Ectodermal cell (in vitro differentiated cells): ENCODE results near the gene LAMA2.

Experiments used
- H3K27ac ChIP-seq: 2 replicates; pipeline ENCODE4 v1.7.0; 2013; ENCODE audit warnings: mild to moderate bottlenecking, low read depth, low read length; ENCODE audit not compliant: insufficient read depth, poor library complexity, severe bottlenecking
- H3K27me3 ChIP-seq: 2 replicates; pipeline ENCODE4 v1.7.0; 2013; ENCODE audit warnings: mild to moderate bottlenecking, low read length; ENCODE audit not compliant: insufficient read depth, control insufficient read depth, poor library complexity, severe bottlenecking
- H3K36me3 ChIP-seq: one replicate; pipeline ENCODE4 v1.7.0; 2013; ENCODE audit warnings: low read length; ENCODE audit not compliant: control insufficient read depth, insufficient read depth
- H3K4me1 ChIP-seq: one replicate; pipeline ENCODE4 v1.7.0; 2013; ENCODE audit warnings: low read length; ENCODE audit not compliant: control insufficient read depth, insufficient read depth
- H3K4me3 ChIP-seq: 2 replicates; pipeline ENCODE4 v1.7.0; 2013; ENCODE audit warnings: low read depth, low read length, control low read depth; ENCODE audit not compliant: insufficient read depth
- H3K9me3 ChIP-seq: 2 replicates; pipeline ENCODE4 v1.7.0; 2013; ENCODE audit warnings: mild to moderate bottlenecking, low read length, moderate library complexity; ENCODE audit not compliant: control insufficient read depth
- WGBS, 2 experiments: methylation state at CpG; one replicate each; pipeline ENCODE4 v1.1.7; 2013; ENCODE audit warnings: missing lambda C conversion rate in 2 of 2; 5-methylcytosine and 5-hydroxymethylcytosine counted together

LAMA2 gene

GRCh38 chr6:129356129-129356528, 473.2 kb downstream of the LAMA2 start:
- Histone ChIP-seq H3K27ac (no peak overlapping the region), H3K9me3 (no peaks in the 10 kb centered on the region), H3K27me3 (no peaks in the 10 kb centered on the region), H3K36me3 (no peaks in the 10 kb centered on the region), H3K4me3 (no peak overlapping the region), H3K4me1 (no peaks in the 10 kb centered on the region)
- WGBS, 2 experiments = 54 to 65% methylated on average over 1 to 2 of the region's 2 CpGs

- H3K27ac ChIP-seq = no peak overlapping the region
- 67 to 100% methylated on average over 1 of the region's 2 CpGs for WGBS, 2 experiments
These were observed 477.1 kb downstream of the LAMA2 start for GRCh38 chr6:129359811-129360681.

GRCh38 chr6:129360682-129360955, 477.7 kb downstream of the LAMA2 start:
- H3K36me3 ChIP-seq = no peaks in the 10 kb centered on the region
- H3K4me1 ChIP-seq = no peaks in the 10 kb centered on the region
- 92 to 96% methylated on average over 2 of the region's 2 CpGs for WGBS, 2 experiments
- H3K4me3 ChIP-seq = no peak overlapping the region
- H3K27me3 ChIP-seq = no peaks in the 10 kb centered on the region
- no peak overlapping the region for H3K27ac ChIP-seq
- H3K9me3 ChIP-seq = no peaks in the 10 kb centered on the region

More at GRCh38 chr6:129359811-129360681, 477.1 kb downstream of the LAMA2 start:
- Histone ChIP-seq H3K4me3 (no peak overlapping the region), H3K27me3 (no peaks in the 10 kb centered on the region), H3K4me1 (no peaks in the 10 kb centered on the region), H3K36me3 (no peaks in the 10 kb centered on the region), H3K9me3 (no peaks in the 10 kb centered on the region)

GRCh38 chr6:129364037-129364436, 481.1 kb downstream of the LAMA2 start:
- Histone ChIP-seq H3K9me3 (no peaks in the 10 kb centered on the region), H3K27ac (no peak overlapping the region), H3K27me3 (no peaks in the 10 kb centered on the region), H3K4me3 (no peak overlapping the region), H3K4me1 (no peaks in the 10 kb centered on the region), H3K36me3 (no peaks in the 10 kb centered on the region)
- 84 to 96% methylated on average over 3 of the region's 3 CpGs for WGBS, 2 experiments

- no peaks in the 10 kb centered on the region for H3K4me1 ChIP-seq
- H3K9me3 ChIP-seq = no peaks in the 10 kb centered on the region
- H3K27ac ChIP-seq = no peak overlapping the region
- WGBS, 2 experiments = 81 to 84% methylated on average over 3 of the region's 3 CpGs
- no peaks in the 10 kb centered on the region for H3K27me3 ChIP-seq
- H3K4me3 ChIP-seq = no peak overlapping the region
- no peaks in the 10 kb centered on the region for H3K36me3 ChIP-seq
These were observed 481.8 kb downstream of the LAMA2 start for GRCh38 chr6:129364767-129365166.

GRCh38 chr6:129368076-129368475, 485.1 kb downstream of the LAMA2 start:
- WGBS, 2 experiments = 93 to 94% methylated on average over 1 of the region's 1 CpG
- Histone ChIP-seq H3K27ac (no peak overlapping the region), H3K27me3 (no peaks in the 10 kb centered on the region), H3K9me3 (no peaks in the 10 kb centered on the region), H3K4me1 (no peaks in the 10 kb centered on the region), H3K36me3 (no peaks in the 10 kb centered on the region), H3K4me3 (no peak overlapping the region)

GRCh38 chr6:129368970-129369369, 486.0 kb downstream of the LAMA2 start:
- 97 to 100% methylated on average over 2 of the region's 2 CpGs for WGBS, 2 experiments
- Histone ChIP-seq H3K4me1 (no peaks in the 10 kb centered on the region), H3K36me3 (no peaks in the 10 kb centered on the region), H3K27ac (no peak overlapping the region), H3K27me3 (no peaks in the 10 kb centered on the region), H3K4me3 (no peak overlapping the region), H3K9me3 (no peaks in the 10 kb centered on the region)

- Histone ChIP-seq H3K4me3 (no peak overlapping the region), H3K9me3 (no peaks in the 10 kb centered on the region), H3K36me3 (no peaks in the 10 kb centered on the region), H3K27ac (no peak overlapping the region), H3K4me1 (no peaks in the 10 kb centered on the region), H3K27me3 (no peaks in the 10 kb centered on the region)
- WGBS, 2 experiments = 84 to 88% methylated on average over 5 of the region's 5 CpGs
These were observed 486.8 kb downstream of the LAMA2 start for GRCh38 chr6:129369737-129370136.

GRCh38 chr6:129370268-129370916, 487.5 kb downstream of the LAMA2 start:
- Histone ChIP-seq H3K27ac (no peak overlapping the region), H3K9me3 (no peaks in the 10 kb centered on the region), H3K27me3 (no peaks in the 10 kb centered on the region), H3K36me3 (no peaks in the 10 kb centered on the region), H3K4me3 (no peak overlapping the region), H3K4me1 (no peaks in the 10 kb centered on the region)
- 16 to 24% methylated on average over 8 to 9 of the region's 9 CpGs for WGBS, 2 experiments

GRCh38 chr6:129381885-129382284, 498.9 kb downstream of the LAMA2 start:
- no peak overlapping the region for H3K27ac ChIP-seq
- H3K9me3 ChIP-seq = no peaks in the 10 kb centered on the region
- no peak overlapping the region for H3K4me3 ChIP-seq
- no peaks in the 10 kb centered on the region for H3K27me3 ChIP-seq
- 95 to 97% methylated on average over 2 of the region's 2 CpGs for WGBS, 2 experiments
- no peaks in the 10 kb centered on the region for H3K36me3 ChIP-seq
- H3K4me1 ChIP-seq = no peaks in the 10 kb centered on the region
